H9 (cell line): ENCODE results near the gene SPATA3. TPM values are rescaled to one million over a fixed set of nuclear protein-coding genes. Genes with fewer than 3 reads are reported as not detected.
A peak's percentile ranks its signal among the peaks of the same experiment; 100 is the strongest.

Source experiments
- DNase-seq: peaks from one replicate; pipeline ENCODE4 v3.0.0-alpha.2; 2017
- H2AFZ ChIP-seq: one replicate; pipeline ENCODE4 v1.6.1; 2013; ENCODE audit warnings: mild to moderate bottlenecking, low read length, control low read depth, moderate library complexity
- H2AK5ac ChIP-seq: 2 replicates; pipeline ENCODE4 v1.6.1; 2013; ENCODE audit warnings: low read length, control low read depth, mixed read lengths; ENCODE audit not compliant: insufficient read length
- H2BK120ac ChIP-seq: one replicate; pipeline ENCODE4 v1.6.1; 2013; ENCODE audit warnings: low read depth, mild to moderate bottlenecking, low read length, control low read depth, inconsistent platforms; ENCODE audit not compliant: poor library complexity, severe bottlenecking
- H2BK12ac ChIP-seq: 2 replicates; pipeline ENCODE4 v1.6.1; 2013; ENCODE audit warnings: low read length, control low read depth, mixed read lengths, low read depth; ENCODE audit not compliant: insufficient read length
- H2BK15ac ChIP-seq: 2 replicates; pipeline ENCODE4 v1.6.1; 2013; ENCODE audit warnings: low read depth, low read length, control low read depth
- H2BK20ac ChIP-seq: one replicate; pipeline ENCODE4 v1.6.1; 2013; ENCODE audit warnings: low read depth, mild to moderate bottlenecking, low read length, control low read depth, inconsistent platforms; ENCODE audit not compliant: poor library complexity, severe bottlenecking
- H2BK5ac ChIP-seq: 2 replicates; pipeline ENCODE4 v1.6.1; 2013; ENCODE audit warnings: low read length, control low read depth, mixed read lengths; ENCODE audit not compliant: insufficient read length
- H3K14ac ChIP-seq: 2 replicates; pipeline ENCODE4 v1.6.1; 2013; ENCODE audit warnings: low read length, control low read depth; ENCODE audit not compliant: insufficient read depth
- H3K18ac ChIP-seq: 2 replicates; pipeline ENCODE4 v1.6.1; 2013; ENCODE audit warnings: low read depth, mild to moderate bottlenecking, mixed read lengths, low read length, control low read depth; ENCODE audit not compliant: insufficient read length
- H3K23ac ChIP-seq: 2 replicates; pipeline ENCODE4 v1.6.1; 2013; ENCODE audit warnings: low read length, control low read depth, mixed read lengths, low read depth; ENCODE audit not compliant: insufficient read length
- H3K23me2 ChIP-seq: 2 replicates; pipeline ENCODE4 v1.6.1; 2013; ENCODE audit warnings: low read depth, mild to moderate bottlenecking, mixed read lengths, low read length, control low read depth; ENCODE audit not compliant: insufficient read length, poor library complexity, severe bottlenecking
- H3K27ac ChIP-seq: 2 replicates; pipeline ENCODE4 v1.5.1; 2013; ENCODE audit warnings: low read length, control low read depth, mixed read lengths, low read depth; ENCODE audit not compliant: insufficient read length
- H3K27me3 ChIP-seq: 2 replicates; pipeline ENCODE4 v1.6.1; 2013; ENCODE audit warnings: low read length, control low read depth, inconsistent platforms; ENCODE audit not compliant: insufficient read depth
- H3K4ac ChIP-seq: 2 replicates; pipeline ENCODE4 v1.6.1; 2013; ENCODE audit warnings: low read depth, mild to moderate bottlenecking, control low read depth, inconsistent platforms, low read length, moderate library complexity
- H3K4me1 ChIP-seq: 2 replicates; pipeline ENCODE4 v1.6.1; 2013; ENCODE audit warnings: low read length, control low read depth, inconsistent platforms; ENCODE audit not compliant: insufficient read depth
- H3K4me2 ChIP-seq: 2 replicates; pipeline ENCODE4 v1.6.1; 2013; ENCODE audit warnings: low read length, control low read depth, mixed read lengths; ENCODE audit not compliant: insufficient read length, insufficient read depth
- H3K56ac ChIP-seq: 2 replicates; pipeline ENCODE4 v1.6.1; 2013; ENCODE audit warnings: low read depth, mild to moderate bottlenecking, mixed read lengths, low read length, control low read depth; ENCODE audit not compliant: insufficient read length
- H3K79me1 ChIP-seq: 2 replicates; pipeline ENCODE4 v1.6.1; 2013; ENCODE audit warnings: low read depth, mild to moderate bottlenecking, moderate library complexity, low read length, control low read depth, inconsistent platforms; ENCODE audit not compliant: insufficient read depth, poor library complexity, severe bottlenecking
- H3K79me2 ChIP-seq: 2 replicates; pipeline ENCODE4 v1.6.1; 2013; ENCODE audit warnings: low read length, control low read depth, inconsistent platforms; ENCODE audit not compliant: insufficient read depth
- H3K9ac ChIP-seq: 2 replicates; pipeline ENCODE4 v1.6.1; 2013; ENCODE audit warnings: low read length, control low read depth, mixed read lengths; ENCODE audit not compliant: insufficient read length; ENCODE audit errors: extremely low read depth
- H3K9me3 ChIP-seq: one replicate; pipeline ENCODE4 v1.6.1; 2013; ENCODE audit warnings: low read depth, low read length, inconsistent platforms; ENCODE audit not compliant: control insufficient read depth
- H3T11ph ChIP-seq: one replicate; pipeline ENCODE4 v1.6.1; 2013; ENCODE audit warnings: mild to moderate bottlenecking, low read length, control low read depth, inconsistent platforms
- H4K20me1 ChIP-seq: one replicate; pipeline ENCODE4 v1.6.1; 2013; ENCODE audit not compliant: control insufficient read depth, insufficient read length, insufficient read depth
- H4K5ac ChIP-seq: 2 replicates; pipeline ENCODE4 v1.6.1; 2013; ENCODE audit warnings: low read depth, mild to moderate bottlenecking, mixed read lengths, low read length, control low read depth; ENCODE audit not compliant: insufficient read length
- H4K8ac ChIP-seq: replicated peaks from 2 replicates; pipeline ENCODE4 v1.6.1; 2013; ENCODE audit warnings: low read length, control low read depth, mixed read lengths, low read depth; ENCODE audit not compliant: insufficient read length
- H4K91ac ChIP-seq: 2 replicates; pipeline ENCODE4 v1.6.1; 2013; ENCODE audit warnings: low read depth, mild to moderate bottlenecking, moderate library complexity, mixed read lengths, low read length, control low read depth; ENCODE audit not compliant: insufficient read length
- H3K27ac Mint-ChIP-seq, 3 experiments: 2 replicates in 2 of 3; 3 replicates in 1 of 3; pipeline ENCODE4 v1.8.0; 2020 to 2021; ENCODE audit warnings: mixed read lengths in 3 of 3, mild to moderate bottlenecking in 1 of 3, moderate library complexity in 1 of 3
- H3K27me3 Mint-ChIP-seq: 2 replicates; pipeline ENCODE4 v1.8.0; 2021; ENCODE audit warnings: low read depth, mild to moderate bottlenecking, moderate library complexity, mixed read lengths
- H3K36me3 Mint-ChIP-seq, 3 experiments: 2 replicates in 2 of 3; 3 replicates in 1 of 3; pipeline ENCODE4 v1.8.0; 2020 to 2021; ENCODE audit warnings: low read depth in 3 of 3, mixed read lengths in 3 of 3; ENCODE audit not compliant: insufficient read depth in 1 of 3
- H3K4me1 Mint-ChIP-seq, 2 experiments: 2 replicates each; pipeline ENCODE4 v1.8.0; 2020; ENCODE audit warnings: mixed read lengths in 2 of 2
- H3K4me3 Mint-ChIP-seq, 2 experiments: 2 replicates in 1 of 2; 3 replicates in 1 of 2; pipeline ENCODE4 v1.8.0; 2020 to 2021; ENCODE audit warnings: mild to moderate bottlenecking in 2 of 2, mixed read lengths in 2 of 2, moderate library complexity in 1 of 2
- H3K9me3 Mint-ChIP-seq, 2 experiments: 2 replicates in 1 of 2; 3 replicates in 1 of 2; pipeline ENCODE4 v1.8.0; 2020; ENCODE audit warnings: mild to moderate bottlenecking in 2 of 2, mixed read lengths in 2 of 2, moderate library complexity in 1 of 2
- WGBS: extraction: QIAGEN DNeasy Blood & Tissue Kit; methylation state at CpG from one replicate; pipeline ENCODE4 v1.1.7; 2013; ENCODE audit warnings: missing lambda C conversion rate, low lambda C conversion rate, mixed read lengths; ENCODE audit not compliant: insufficient read length; ENCODE audit errors: extremely low coverage; 5-methylcytosine and 5-hydroxymethylcytosine counted together
- total RNA-seq: library from RNA; stranded (reverse); gene quantifications from 2 replicates; pipeline ENCODE4 v1.2.1, GENCODE V29; 2021
- TF ChIP-seq, protein P1 (sequence below): fragments of 200-600 bp; sonication (generic); conservative IDR thresholded peaks from 3 replicates; pipeline ENCODE4 v1.8.0; 2021; ENCODE audit warnings: antibody characterized with exemption, mild to moderate bottlenecking

SPATA3 gene
- total RNA-seq, 1 experiment from 2014 or later = not detected

DNA sequence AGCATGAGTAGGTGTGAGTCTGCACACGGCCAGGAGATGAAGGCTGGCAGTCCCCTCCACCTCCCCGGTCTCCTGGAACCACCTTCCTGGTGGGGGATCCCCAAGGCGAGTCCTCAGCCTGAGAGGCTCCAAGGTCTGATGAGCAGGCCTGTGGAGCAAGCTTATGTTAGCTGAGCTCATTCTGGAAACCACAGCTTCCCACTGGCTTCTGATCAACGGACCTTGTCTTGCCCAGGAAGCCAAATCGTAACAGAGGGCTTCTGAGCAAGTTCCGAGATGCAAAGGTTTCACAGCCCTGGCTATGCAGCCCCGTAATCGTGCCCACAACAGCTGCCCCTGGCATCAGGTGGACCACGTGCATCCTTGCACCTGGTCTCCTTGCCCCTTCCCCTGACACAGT lies 42.1 kb upstream of the SPATA3 start:
- Mint-ChIP-seq H3K27ac (peak overlapping the region in 1 of 3 experiments; percentile 63; a peak in 1 of 7 replicates), H3K27me3 (peaks cover 28% of the 10 kb centered on the region), H3K36me3 (no peaks in the 10 kb centered on the region), H3K4me3 (no peak overlapping the region), H3K9me3 (peaks cover 0 to 2% of the 10 kb centered on the region in 2 experiments; a peak in 1 of 5 replicates), H3K4me1 (peaks cover 20 to 25% of the 10 kb centered on the region in 2 experiments)
- Histone ChIP-seq H3T11ph (no peak overlapping the region), H2BK5ac (no peak overlapping the region), H3K79me1 (no peaks in the 10 kb centered on the region), H3K23ac (no peak overlapping the region), H3K9ac (no peak overlapping the region), H2BK120ac (no peak overlapping the region), H2AFZ (no peak overlapping the region), H4K91ac (no peak overlapping the region), H3K4me2 (no peak overlapping the region), H4K20me1 (no peaks in the 10 kb centered on the region), H2BK20ac (no peak overlapping the region), H3K14ac (peak overlapping the region; percentile 42; the same call in 1 of the 2 replicates), H2BK15ac (no peak overlapping the region), H3K56ac (no peak overlapping the region), H3K79me2 (no peaks in the 10 kb centered on the region), H3K23me2 (peaks cover 5% of the 10 kb centered on the region), H3K4me1 (no peaks in the 10 kb centered on the region), H3K27ac (no peak overlapping the region), H2BK12ac (no peak overlapping the region), H3K9me3 (no peaks in the 10 kb centered on the region), H4K8ac (no peak overlapping the region), H4K5ac (no peak overlapping the region), H3K4ac (no peak overlapping the region), H3K27me3 (no peaks in the 10 kb centered on the region; the same call in 1 of the 2 replicates), H3K18ac (no peak overlapping the region), H2AK5ac (no peak overlapping the region)
- no CpG with 5 or more reads among the region's 9 CpGs for WGBS
- DNase-seq = no peak
- TF ChIP-seq, protein P1, sequence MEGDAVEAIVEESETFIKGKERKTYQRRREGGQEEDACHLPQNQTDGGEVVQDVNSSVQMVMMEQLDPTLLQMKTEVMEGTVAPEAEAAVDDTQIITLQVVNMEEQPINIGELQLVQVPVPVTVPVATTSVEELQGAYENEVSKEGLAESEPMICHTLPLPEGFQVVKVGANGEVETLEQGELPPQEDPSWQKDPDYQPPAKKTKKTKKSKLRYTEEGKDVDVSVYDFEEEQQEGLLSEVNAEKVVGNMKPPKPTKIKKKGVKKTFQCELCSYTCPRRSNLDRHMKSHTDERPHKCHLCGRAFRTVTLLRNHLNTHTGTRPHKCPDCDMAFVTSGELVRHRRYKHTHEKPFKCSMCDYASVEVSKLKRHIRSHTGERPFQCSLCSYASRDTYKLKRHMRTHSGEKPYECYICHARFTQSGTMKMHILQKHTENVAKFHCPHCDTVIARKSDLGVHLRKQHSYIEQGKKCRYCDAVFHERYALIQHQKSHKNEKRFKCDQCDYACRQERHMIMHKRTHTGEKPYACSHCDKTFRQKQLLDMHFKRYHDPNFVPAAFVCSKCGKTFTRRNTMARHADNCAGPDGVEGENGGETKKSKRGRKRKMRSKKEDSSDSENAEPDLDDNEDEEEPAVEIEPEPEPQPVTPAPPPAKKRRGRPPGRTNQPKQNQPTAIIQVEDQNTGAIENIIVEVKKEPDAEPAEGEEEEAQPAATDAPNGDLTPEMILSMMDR = no peak
